HG02981 (cell line): ENCODE measurements around the gene CEP135.
"Not testable (repeated sequence)": the region's sequence is repeated elsewhere in the genome, so short reads cannot be mapped to it uniquely, and the experiment has no call there.

Source experiments
- ATAC-seq: cut with Tn5 transposase; IDR thresholded peaks from one replicate; pipeline ENCODE4 v1.9.1; 2021; ENCODE audit warnings: mild to moderate bottlenecking, moderate library complexity; ENCODE audit not compliant: unreplicated experiment

Gene CEP135

DNA sequence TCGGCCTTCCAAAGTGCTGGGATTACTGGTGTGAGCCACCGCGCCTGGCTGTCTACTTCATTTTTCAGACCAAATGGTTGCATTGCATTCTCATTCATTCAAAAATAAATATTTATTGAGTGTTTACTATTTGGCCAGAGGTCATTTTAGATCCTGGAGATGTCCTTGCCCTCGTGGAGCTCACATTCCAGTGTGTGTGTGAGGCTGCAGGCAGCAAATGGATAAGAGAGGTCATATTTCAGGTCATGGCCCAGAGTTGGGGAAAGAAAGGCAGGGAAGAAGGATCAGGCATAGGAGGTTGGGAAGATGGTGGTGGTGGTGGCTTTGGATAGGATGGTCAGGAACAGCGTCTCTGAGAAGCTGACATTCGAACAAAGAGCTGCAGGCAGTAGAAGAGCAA, 119.1 kb downstream of the CEP135 start:
- no peak for ATAC-seq

GRCh38 chr4:56072730-56073129, 124.0 kb downstream of the CEP135 start:
- ATAC-seq = not testable (repeated sequence)

- no peak for ATAC-seq
These were observed 128.9 kb downstream of the CEP135 start for GRCh38 chr4:56077676-56078075.

DNA sequence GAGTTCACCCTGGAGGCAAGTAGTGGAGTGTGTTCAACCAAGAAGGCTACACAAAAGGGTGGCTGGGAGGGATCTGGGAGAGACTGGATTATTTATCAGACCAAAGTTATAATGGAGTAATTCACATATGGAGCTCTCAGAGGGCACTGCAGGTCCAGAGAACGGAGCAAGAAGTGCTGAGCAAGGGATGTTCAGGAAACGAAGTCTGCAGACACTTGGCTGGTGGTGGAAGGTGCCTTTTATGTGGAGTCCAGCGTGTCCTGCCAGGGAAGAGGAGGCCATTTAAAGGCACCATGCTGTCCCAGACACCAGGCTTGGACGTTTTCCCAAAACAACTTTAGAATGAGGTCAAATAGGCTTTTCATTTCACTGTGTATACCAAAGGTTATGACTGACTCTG, 130.1 kb downstream of the CEP135 start:
- ATAC-seq = no peak

- no peak for ATAC-seq
These were observed 131.6 kb downstream of the CEP135 start for GRCh38 chr4:56080384-56080783.

- no peak for ATAC-seq
These were observed 134.1 kb downstream of the CEP135 start for GRCh38 chr4:56082829-56083228.
